Osteocyte (in vitro differentiated cells): Measurements from ENCODE around the gene AADACL4. TPM values are rescaled to one million over a fixed set of nuclear protein-coding genes. Genes with fewer than 3 reads are reported as not detected.

ENCODE experiments used
- DNase-seq: peaks from one replicate; pipeline ENCODE4 v3.0.0; 2021; ENCODE audit warnings: mixed read lengths; ENCODE audit not compliant: unreplicated experiment; ENCODE audit errors: extremely low spot score
- H3K27ac Mint-ChIP-seq: one replicate; pipeline ENCODE4 v1.8.0; 2021; ENCODE audit warnings: mild to moderate bottlenecking, mixed read lengths; ENCODE audit not compliant: unreplicated experiment
- H3K27me3 Mint-ChIP-seq: one replicate; pipeline ENCODE4 v1.8.0; 2021; ENCODE audit warnings: mixed read lengths; ENCODE audit not compliant: unreplicated experiment
- H3K36me3 Mint-ChIP-seq: one replicate; pipeline ENCODE4 v1.8.0; 2021; ENCODE audit warnings: mixed read lengths; ENCODE audit not compliant: unreplicated experiment
- H3K4me1 Mint-ChIP-seq: one replicate; pipeline ENCODE4 v1.8.0; 2021; ENCODE audit warnings: mixed read lengths; ENCODE audit not compliant: unreplicated experiment
- H3K4me3 Mint-ChIP-seq: one replicate; pipeline ENCODE4 v1.8.0; 2021; ENCODE audit warnings: mild to moderate bottlenecking, moderate library complexity, mixed read lengths; ENCODE audit not compliant: unreplicated experiment
- H3K9me3 Mint-ChIP-seq: one replicate; pipeline ENCODE4 v1.8.0; 2021; ENCODE audit warnings: mixed read lengths; ENCODE audit not compliant: unreplicated experiment
- CTCF ChIP-seq: fragments of 200-600 bp; sonication (generic); IDR thresholded peaks from 2 replicates; pipeline ENCODE4 v1.5.0; 2021; ENCODE audit warnings: antibody characterized with exemption, mild to moderate bottlenecking, moderate library complexity
- total RNA-seq: library from RNA; stranded (reverse); gene quantifications from 2 replicates; pipeline ENCODE4 v1.2.1, GENCODE V29; 2021

Gene AADACL4
- total RNA-seq, 1 donor from 2014 or later: not detected

- Mint-ChIP-seq H3K27me3 (no peaks in the 10 kb centered on the region), H3K4me3 (no peak overlapping the region), H3K4me1 (peaks cover 56% of the 10 kb centered on the region), H3K27ac (peak overlapping the region; percentile 77), H3K9me3 (no peaks in the 10 kb centered on the region), H3K36me3 (peaks cover 2% of the 10 kb centered on the region)
- DNase-seq: no peak
- no peak for TF ChIP-seq CTCF
Observed at GRCh38 chr1:12621346-12622335, 22.2 kb upstream of the AADACL4 start.

- Mint-ChIP-seq H3K27me3 (no peaks in the 10 kb centered on the region), H3K4me3 (no peak overlapping the region), H3K9me3 (no peaks in the 10 kb centered on the region), H3K27ac (peak overlapping the region; percentile 77), H3K36me3 (peaks cover 2% of the 10 kb centered on the region), H3K4me1 (peaks cover 50% of the 10 kb centered on the region)
- TF ChIP-seq CTCF: no peak
- no peak for DNase-seq
Observed at GRCh38 chr1:12622506-12622905, 21.4 kb upstream of the AADACL4 start.

- Mint-ChIP-seq H3K4me3 (no peak overlapping the region), H3K9me3 (no peaks in the 10 kb centered on the region), H3K27me3 (no peaks in the 10 kb centered on the region), H3K4me1 (peaks cover 27% of the 10 kb centered on the region), H3K27ac (no peak overlapping the region), H3K36me3 (peaks cover 2% of the 10 kb centered on the region)
- no peak for DNase-seq
- TF ChIP-seq CTCF: no peak
Observed at GRCh38 chr1:12625276-12625675, 18.6 kb upstream of the AADACL4 start.

GRCh38 chr1:12626888-12627287 is 17.0 kb upstream of the AADACL4 start:
- Mint-ChIP-seq H3K4me1 (peaks cover 27% of the 10 kb centered on the region), H3K36me3 (peaks cover 2% of the 10 kb centered on the region), H3K27ac (no peak overlapping the region), H3K27me3 (no peaks in the 10 kb centered on the region), H3K9me3 (no peaks in the 10 kb centered on the region), H3K4me3 (no peak overlapping the region)
- no peak for TF ChIP-seq CTCF
- DNase-seq: no peak

- peaks cover 2% of the 10 kb centered on the region for H3K36me3 Mint-ChIP-seq
- no peak overlapping the region for H3K4me3 Mint-ChIP-seq
- no peak for TF ChIP-seq CTCF
- no peaks in the 10 kb centered on the region for H3K27me3 Mint-ChIP-seq
- DNase-seq: no peak
- no peak overlapping the region for H3K27ac Mint-ChIP-seq
- peaks cover 23% of the 10 kb centered on the region for H3K4me1 Mint-ChIP-seq
- H3K9me3 Mint-ChIP-seq: no peaks in the 10 kb centered on the region
Observed at GRCh38 chr1:12627296-12627695, 16.6 kb upstream of the AADACL4 start.
